GM21723 (cell line): ENCODE results near the gene PRDX3.
"Not testable (repeated sequence)": the region's sequence is repeated elsewhere in the genome, so short reads cannot be mapped to it uniquely, and the experiment has no call there.

Source experiments
- ATAC-seq: cut with Tn5 transposase; IDR thresholded peaks from one replicate; pipeline ENCODE4 v1.9.1; 2021; ENCODE audit warnings: mild to moderate bottlenecking, moderate library complexity; ENCODE audit not compliant: unreplicated experiment

Gene PRDX3

GRCh38 chr10:119165171-119166117 is 13.2 kb downstream of the PRDX3 start, which contains the start of gene SFXN4:
TSS of gene SFXN4 (minus strand) at chr10:119165714. CDS start at chr10:119165647, 67 bp downstream.
- ATAC-seq: peak; percentile 93

DNA sequence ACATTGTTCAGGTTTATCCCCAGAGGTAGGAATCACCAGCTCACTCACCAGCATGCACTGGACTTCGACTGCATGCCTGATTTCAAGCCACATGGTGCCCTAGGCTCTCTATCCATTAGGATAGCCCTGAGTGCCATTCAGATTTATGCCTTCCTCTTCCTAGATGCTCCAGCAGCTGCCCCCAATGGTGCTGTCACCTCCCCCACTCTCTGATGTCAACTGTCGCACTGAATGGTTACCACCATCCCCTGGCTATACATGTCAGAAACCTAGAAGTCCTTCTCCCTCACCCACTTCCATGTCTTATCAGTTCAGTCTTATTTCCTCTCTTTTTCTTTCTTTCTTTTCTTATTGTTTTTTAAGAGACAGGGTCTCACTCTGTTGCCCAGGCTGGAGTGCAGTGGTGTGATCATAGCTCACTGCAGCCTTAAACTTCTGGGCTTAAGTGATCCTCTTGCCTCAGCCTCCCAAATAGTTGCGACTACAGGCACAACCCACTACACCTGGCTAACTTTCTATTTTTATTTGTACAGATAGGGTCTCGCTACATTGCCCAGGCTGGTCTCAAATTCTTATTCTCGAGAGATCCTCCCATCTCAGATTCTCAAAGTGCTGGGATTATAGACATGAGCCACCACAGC is 16.0 kb downstream of the PRDX3 start:
- no peak for ATAC-seq

GRCh38 chr10:119161680-119162451 is 16.7 kb downstream of the PRDX3 start:
- ATAC-seq: no peak

GRCh38 chr10:119159332-119159731 is 19.3 kb downstream of the PRDX3 start:
- no peak for ATAC-seq

GRCh38 chr10:119153661-119154060 is 25.0 kb downstream of the PRDX3 start:
- no peak for ATAC-seq

GRCh38 chr10:119153041-119153440 is 25.6 kb downstream of the PRDX3 start:
- ATAC-seq: no peak

DNA sequence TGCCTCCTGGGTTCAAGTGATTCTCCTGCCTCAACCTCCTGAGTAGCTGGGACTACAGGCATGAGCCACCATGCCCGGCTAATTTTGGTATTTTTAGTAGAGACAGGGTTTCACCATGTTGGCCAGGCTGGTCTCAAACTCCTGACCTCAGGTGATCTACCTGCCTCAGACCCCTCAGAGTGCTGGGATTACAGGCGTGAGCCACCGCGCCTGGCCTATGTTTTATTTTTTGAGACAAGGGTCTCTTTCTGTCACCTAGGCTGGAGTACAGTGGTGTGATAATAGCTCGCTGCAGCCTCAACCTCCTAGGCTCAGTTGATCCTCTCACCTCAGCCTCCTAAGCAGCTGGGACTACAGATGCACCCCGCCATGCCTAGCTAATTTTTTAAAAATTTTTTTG is 27.0 kb downstream of the PRDX3 start:
- ATAC-seq: not testable (repeated sequence)

DNA sequence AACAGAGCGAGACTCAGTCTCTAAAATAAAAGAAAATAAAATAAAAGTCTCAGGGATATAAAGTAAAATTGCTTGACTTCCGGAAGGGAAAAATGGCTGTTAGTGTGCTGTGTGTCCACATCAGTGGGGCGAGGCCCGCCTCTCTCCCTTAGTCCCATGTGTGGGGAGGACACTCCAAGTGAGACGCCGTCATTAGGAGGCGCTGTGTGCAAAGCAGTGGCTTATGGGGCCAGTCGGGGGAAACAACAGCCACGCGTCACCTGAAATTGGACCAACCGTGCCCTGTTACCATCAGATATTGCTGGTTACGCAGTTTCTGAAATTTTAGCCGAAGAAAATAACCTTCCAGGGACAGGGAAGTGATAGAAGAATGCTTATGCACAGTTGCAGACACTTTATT is 28.9 kb downstream of the PRDX3 start:
- no peak for ATAC-seq

DNA sequence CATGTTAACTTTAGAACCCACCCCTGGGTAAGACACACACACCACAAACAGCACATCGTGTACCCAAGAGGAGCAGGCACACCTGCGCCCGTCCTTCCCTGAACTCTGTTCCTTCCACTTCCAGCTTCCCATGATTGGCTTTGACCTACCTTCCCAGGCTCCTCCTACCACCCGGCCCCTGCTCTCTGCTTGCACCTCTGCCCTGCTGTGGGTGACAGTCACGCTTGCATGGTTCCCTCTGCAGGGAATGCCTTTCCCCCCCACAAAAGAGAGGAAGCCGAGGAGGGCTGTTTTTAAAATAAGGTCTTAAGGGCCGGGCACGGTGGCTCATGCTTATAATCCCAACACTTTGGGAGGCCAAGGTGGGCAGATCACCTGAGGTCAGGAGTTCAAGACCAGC is 29.5 kb downstream of the PRDX3 start:
- ATAC-seq: no peak

DNA sequence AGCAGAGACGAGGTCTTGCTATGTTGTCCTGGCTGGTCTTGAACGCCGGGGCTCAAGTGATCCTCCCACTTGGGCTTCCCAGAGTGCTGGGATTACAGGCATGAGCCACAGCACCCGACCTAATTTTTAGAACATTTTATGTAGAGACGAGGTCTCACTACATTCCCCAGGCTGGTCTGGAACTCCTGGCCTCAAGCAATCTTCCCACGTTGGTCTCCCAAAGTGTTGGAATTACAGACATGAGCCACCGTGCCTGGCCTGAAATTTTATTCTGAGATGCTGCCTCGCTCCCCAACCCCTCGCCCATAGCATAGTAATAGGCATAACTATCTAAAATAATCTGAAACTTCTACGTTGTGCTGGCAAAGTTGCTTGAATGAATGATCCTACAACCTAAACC is 35.0 kb downstream of the PRDX3 start:
- ATAC-seq: no peak

DNA sequence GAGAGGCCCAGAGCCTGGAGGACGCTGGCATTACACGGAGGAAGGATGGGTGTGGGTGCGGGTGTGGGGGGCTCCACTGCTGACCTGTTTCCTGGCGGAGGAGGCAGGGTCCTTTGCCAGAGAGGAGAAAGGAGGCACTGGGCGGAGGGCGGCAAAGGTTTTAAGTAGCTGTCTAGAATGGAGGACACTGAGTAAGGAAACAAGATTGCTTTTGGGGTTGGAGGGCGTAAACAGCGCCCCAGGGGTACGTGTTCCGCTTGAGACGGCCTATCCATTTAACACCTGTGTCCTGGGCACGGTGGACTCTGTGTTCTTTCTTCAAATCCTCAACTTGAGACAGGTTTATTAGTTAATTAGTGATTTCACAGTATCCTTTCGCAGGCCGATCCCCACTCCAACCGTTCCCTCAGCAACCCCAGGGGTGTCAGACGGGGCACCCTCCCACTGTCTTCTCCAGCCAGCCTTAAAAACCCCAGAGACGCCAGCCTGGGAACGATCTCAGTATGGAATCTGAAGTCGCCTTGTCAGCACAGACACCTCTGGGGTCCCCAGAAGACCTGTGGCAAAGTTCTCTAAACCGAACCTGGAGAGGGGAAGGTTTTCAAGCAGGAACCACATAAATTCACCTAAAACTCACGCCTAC is 37.9 kb downstream of the PRDX3 start:
- ATAC-seq: no peak

GRCh38 chr10:119139464-119140067 is 39.0 kb downstream of the PRDX3 start:
- peak; percentile 59 for ATAC-seq

DNA sequence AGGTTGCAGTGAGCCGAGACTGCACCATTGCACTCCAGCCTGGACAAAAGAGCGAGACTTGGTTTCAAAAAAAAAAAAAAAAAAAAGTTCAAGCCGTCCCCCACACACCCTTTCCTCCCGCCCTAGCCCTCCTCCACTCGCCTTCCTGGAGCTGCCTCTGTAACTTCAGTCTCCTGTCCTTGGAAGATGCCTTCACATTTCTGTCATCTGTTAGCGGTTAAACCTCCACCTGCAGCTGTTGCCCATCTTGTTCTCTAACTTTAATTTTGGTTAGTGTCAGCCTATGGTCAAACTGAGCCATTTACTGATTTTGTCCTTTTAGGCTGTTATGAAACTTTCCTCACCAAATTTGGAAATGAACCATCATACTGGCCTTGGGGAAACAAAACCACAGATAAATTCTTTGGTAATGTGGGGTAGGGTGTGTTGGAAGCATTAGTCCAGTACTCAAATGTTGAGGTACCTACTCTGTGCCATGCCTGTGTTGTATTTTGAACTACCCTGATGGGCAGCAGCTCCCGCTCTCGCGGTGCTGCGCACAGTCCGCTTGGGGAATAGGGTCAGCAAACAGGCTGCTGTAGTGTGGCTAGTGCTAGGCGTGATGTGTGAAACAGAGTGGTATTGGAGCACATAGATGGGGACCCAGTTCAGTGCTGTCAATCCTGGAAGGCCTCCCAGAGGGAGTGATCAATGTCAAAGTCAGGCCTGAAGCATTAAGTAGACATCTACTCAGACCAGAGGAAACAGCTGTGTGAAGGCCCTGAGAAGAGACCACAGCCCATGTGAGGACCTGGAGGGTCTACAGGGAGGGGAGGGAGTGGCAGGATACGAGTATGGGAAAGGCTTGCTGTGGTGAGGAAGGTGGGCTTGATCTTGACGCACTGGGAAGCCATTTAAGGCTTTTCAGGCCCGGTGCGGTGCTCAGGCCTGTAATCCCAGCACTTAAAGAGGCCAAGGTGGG is 40.0 kb downstream of the PRDX3 start:
- ATAC-seq: no peak

DNA sequence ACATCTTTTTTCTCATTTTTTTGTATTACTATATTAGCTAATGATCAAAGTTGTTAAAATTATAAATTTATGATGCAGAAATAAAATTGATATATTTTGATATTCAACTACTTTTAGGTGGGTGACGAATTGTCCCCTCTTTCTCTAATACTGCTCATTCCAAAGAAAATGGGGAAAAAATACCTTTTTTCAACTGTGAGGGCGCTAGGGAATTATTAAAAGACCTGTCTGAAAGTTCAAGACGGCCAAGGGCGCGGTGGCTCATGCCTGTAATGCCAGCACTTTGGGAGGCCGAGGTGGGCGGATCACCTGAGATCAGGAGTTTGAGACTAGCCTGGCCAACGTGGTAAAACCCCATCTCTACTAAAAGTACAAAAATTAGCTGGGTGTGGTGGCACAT is 40.7 kb downstream of the PRDX3 start:
- not testable (repeated sequence) for ATAC-seq

- ATAC-seq: no peak
These were observed 42.5 kb downstream of the PRDX3 start for GRCh38 chr10:119136084-119136483.

DNA sequence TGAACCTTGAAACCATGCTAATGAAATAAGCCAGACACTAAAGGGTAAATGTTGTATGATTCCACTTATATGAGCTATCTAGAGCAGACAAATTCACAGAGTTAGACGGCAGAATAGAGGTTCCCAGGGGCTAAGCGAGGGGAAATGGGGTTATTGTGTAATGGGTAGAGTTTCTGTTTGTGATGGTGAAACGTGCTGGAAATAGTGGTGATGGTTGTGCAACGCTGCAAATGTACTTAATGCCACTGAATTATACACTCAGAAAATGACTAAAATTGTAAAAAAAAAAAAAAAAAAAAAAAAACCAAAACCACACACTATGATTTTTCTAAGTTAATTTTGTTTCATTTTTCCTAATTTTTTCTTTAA is 43.1 kb downstream of the PRDX3 start:
- no peak for ATAC-seq

GRCh38 chr10:119133949-119134348 is 44.7 kb downstream of the PRDX3 start:
- ATAC-seq: no peak

GRCh38 chr10:119132521-119133345 is 45.9 kb downstream of the PRDX3 start:
- ATAC-seq: no peak
